ENCODE measurements around the gene SLC7A11.
"Not testable (repeated sequence)": the region's sequence is repeated elsewhere in the genome, so short reads cannot be mapped to it uniquely, and the experiment has no call there.

SLC7A11 gene

GRCh38 chr4:138255917-138256597 lies 13.9 kb upstream of the SLC7A11 start:
- no peaks in the 10 kb centered on the region for H3K36me3 Mint-ChIP-seq
- H3K4me1 Mint-ChIP-seq, result peaks cover 5% of the 10 kb centered on the region
- ATAC-seq, result peak; percentile 34
- no peaks in the 10 kb centered on the region for H3K27me3 Mint-ChIP-seq
- no peak overlapping the region for H3K27ac Mint-ChIP-seq
- no peak overlapping the region for H3K4me3 Mint-ChIP-seq
- H3K9me3 Mint-ChIP-seq, result no peaks in the 10 kb centered on the region

- Mint-ChIP-seq H3K27ac (no peak overlapping the region), H3K9me3 (no peaks in the 10 kb centered on the region), H3K4me1 (peaks cover 5% of the 10 kb centered on the region), H3K4me3 (no peak overlapping the region), H3K36me3 (no peaks in the 10 kb centered on the region), H3K27me3 (no peaks in the 10 kb centered on the region)
- ATAC-seq, result no peak
Observed at GRCh38 chr4:138252551-138252950, 10.4 kb upstream of the SLC7A11 start.

GRCh38 chr4:138251938-138252337 lies 9.8 kb upstream of the SLC7A11 start:
- Mint-ChIP-seq H3K4me3 (no peak overlapping the region), H3K9me3 (no peaks in the 10 kb centered on the region), H3K36me3 (no peaks in the 10 kb centered on the region), H3K27me3 (no peaks in the 10 kb centered on the region), H3K27ac (no peak overlapping the region), H3K4me1 (peaks cover 5% of the 10 kb centered on the region)
- ATAC-seq, result no peak

GRCh38 chr4:138249132-138249531 lies 7.0 kb upstream of the SLC7A11 start:
- no peaks in the 10 kb centered on the region for H3K27me3 Mint-ChIP-seq
- ATAC-seq, result no peak
- H3K4me3 Mint-ChIP-seq, result no peak overlapping the region
- H3K9me3 Mint-ChIP-seq, result no peaks in the 10 kb centered on the region
- H3K27ac Mint-ChIP-seq, result no peak overlapping the region
- H3K36me3 Mint-ChIP-seq, result no peaks in the 10 kb centered on the region
- no peaks in the 10 kb centered on the region for H3K4me1 Mint-ChIP-seq

GRCh38 chr4:138248058-138248457 lies 5.9 kb upstream of the SLC7A11 start:
- no peak for ATAC-seq
- H3K4me1 Mint-ChIP-seq, result no peaks in the 10 kb centered on the region
- no peak overlapping the region for H3K4me3 Mint-ChIP-seq
- H3K27ac Mint-ChIP-seq, result no peak overlapping the region
- no peaks in the 10 kb centered on the region for H3K9me3 Mint-ChIP-seq
- no peaks in the 10 kb centered on the region for H3K27me3 Mint-ChIP-seq
- H3K36me3 Mint-ChIP-seq, result no peaks in the 10 kb centered on the region

GRCh38 chr4:138247643-138248042 lies 5.5 kb upstream of the SLC7A11 start:
- H3K4me3 Mint-ChIP-seq, result no peak overlapping the region
- no peaks in the 10 kb centered on the region for H3K27me3 Mint-ChIP-seq
- ATAC-seq, result no peak
- no peaks in the 10 kb centered on the region for H3K4me1 Mint-ChIP-seq
- no peak overlapping the region for H3K27ac Mint-ChIP-seq
- no peaks in the 10 kb centered on the region for H3K36me3 Mint-ChIP-seq
- H3K9me3 Mint-ChIP-seq, result no peaks in the 10 kb centered on the region

- H3K27me3 Mint-ChIP-seq, result no peaks in the 10 kb centered on the region
- H3K27ac Mint-ChIP-seq, result no peak overlapping the region
- no peak overlapping the region for H3K4me3 Mint-ChIP-seq
- no peak for ATAC-seq
- H3K36me3 Mint-ChIP-seq, result no peaks in the 10 kb centered on the region
- no peaks in the 10 kb centered on the region for H3K9me3 Mint-ChIP-seq
- H3K4me1 Mint-ChIP-seq, result peaks cover 14% of the 10 kb centered on the region
Observed at GRCh38 chr4:138243369-138243768, 1.2 kb upstream of the SLC7A11 start.

GRCh38 chr4:138242834-138243156 lies 646 bp upstream of the SLC7A11 start:
- H3K4me3 Mint-ChIP-seq, result peak overlapping the region; percentile 69

GRCh38 chr4:138241281-138242075 lies 671 bp downstream of the SLC7A11 start:
- ATAC-seq, result no peak
- Mint-ChIP-seq H3K27ac (peak overlapping the region; percentile 46), H3K4me3 (peak overlapping the region; percentile 69), H3K4me1 (peaks cover 14% of the 10 kb centered on the region), H3K36me3 (no peaks in the 10 kb centered on the region), H3K9me3 (no peaks in the 10 kb centered on the region), H3K27me3 (no peaks in the 10 kb centered on the region)

More at GRCh38 chr4:138242834-138243156, 646 bp upstream of the SLC7A11 start:
- Mint-ChIP-seq H3K27me3 (no peaks in the 10 kb centered on the region), H3K36me3 (no peaks in the 10 kb centered on the region), H3K27ac (peak overlapping the region; percentile 46), H3K4me1 (peaks cover 14% of the 10 kb centered on the region), H3K9me3 (no peaks in the 10 kb centered on the region)
- no peak for ATAC-seq

- H3K36me3 Mint-ChIP-seq, result no peaks in the 10 kb centered on the region
- no peaks in the 10 kb centered on the region for H3K27me3 Mint-ChIP-seq
- H3K27ac Mint-ChIP-seq, result no peak overlapping the region
- no peak for ATAC-seq
- no peaks in the 10 kb centered on the region for H3K9me3 Mint-ChIP-seq
- no peak overlapping the region for H3K4me3 Mint-ChIP-seq
- H3K4me1 Mint-ChIP-seq, result peaks cover 14% of the 10 kb centered on the region
Observed at GRCh38 chr4:138239491-138239890, 2.7 kb downstream of the SLC7A11 start.

GRCh38 chr4:138238521-138239292 lies 3.4 kb downstream of the SLC7A11 start:
- Mint-ChIP-seq H3K27me3 (no peaks in the 10 kb centered on the region), H3K4me3 (no peak overlapping the region), H3K9me3 (no peaks in the 10 kb centered on the region), H3K36me3 (no peaks in the 10 kb centered on the region), H3K27ac (no peak overlapping the region), H3K4me1 (peaks cover 14% of the 10 kb centered on the region)
- no peak for ATAC-seq

GRCh38 chr4:138237132-138237531 lies 5.0 kb downstream of the SLC7A11 start:
- not testable (repeated sequence) for H3K9me3 Mint-ChIP-seq, H3K27me3 Mint-ChIP-seq, H3K36me3 Mint-ChIP-seq, ATAC-seq, H3K4me3 Mint-ChIP-seq, H3K27ac Mint-ChIP-seq
- peaks cover 10% of the 10 kb centered on the region for H3K4me1 Mint-ChIP-seq

- Mint-ChIP-seq H3K4me3 (no peak overlapping the region), H3K27me3 (no peaks in the 10 kb centered on the region), H3K4me1 (no peaks in the 10 kb centered on the region), H3K27ac (peak overlapping the region; percentile 51), H3K9me3 (no peaks in the 10 kb centered on the region), H3K36me3 (no peaks in the 10 kb centered on the region)
- ATAC-seq, result no peak
Observed at GRCh38 chr4:138236037-138236436, 6.1 kb downstream of the SLC7A11 start.

- no peaks in the 10 kb centered on the region for H3K27me3 Mint-ChIP-seq
- peak overlapping the region; percentile 51 for H3K27ac Mint-ChIP-seq
- H3K4me3 Mint-ChIP-seq, result no peak overlapping the region
- H3K4me1 Mint-ChIP-seq, result no peaks in the 10 kb centered on the region
- H3K36me3 Mint-ChIP-seq, result no peaks in the 10 kb centered on the region
- no peak for ATAC-seq
- H3K9me3 Mint-ChIP-seq, result no peaks in the 10 kb centered on the region
Observed at GRCh38 chr4:138235419-138235952, 6.7 kb downstream of the SLC7A11 start.

- Mint-ChIP-seq H3K9me3 (no peaks in the 10 kb centered on the region), H3K4me3 (no peak overlapping the region), H3K36me3 (no peaks in the 10 kb centered on the region), H3K27me3 (no peaks in the 10 kb centered on the region), H3K4me1 (no peaks in the 10 kb centered on the region), H3K27ac (no peak overlapping the region)
- ATAC-seq, result no peak
Observed at GRCh38 chr4:138234248-138234647, 7.9 kb downstream of the SLC7A11 start.
